Measurements from ENCODE around the gene RASGRF1. TPM values are rescaled to one million over a fixed set of nuclear protein-coding genes. Genes with fewer than 3 reads are reported as not detected.
"Not testable (repeated sequence)": the region's sequence is repeated elsewhere in the genome, so short reads cannot be mapped to it uniquely, and the experiment has no call there.

RASGRF1 gene
- total RNA-seq, 1 donor from 2014 or later: 2.8 TPM

GRCh38 chr15:78928616-78929093 lies 161.9 kb downstream of the RASGRF1 start:
- DNase-seq: no peak

DNA sequence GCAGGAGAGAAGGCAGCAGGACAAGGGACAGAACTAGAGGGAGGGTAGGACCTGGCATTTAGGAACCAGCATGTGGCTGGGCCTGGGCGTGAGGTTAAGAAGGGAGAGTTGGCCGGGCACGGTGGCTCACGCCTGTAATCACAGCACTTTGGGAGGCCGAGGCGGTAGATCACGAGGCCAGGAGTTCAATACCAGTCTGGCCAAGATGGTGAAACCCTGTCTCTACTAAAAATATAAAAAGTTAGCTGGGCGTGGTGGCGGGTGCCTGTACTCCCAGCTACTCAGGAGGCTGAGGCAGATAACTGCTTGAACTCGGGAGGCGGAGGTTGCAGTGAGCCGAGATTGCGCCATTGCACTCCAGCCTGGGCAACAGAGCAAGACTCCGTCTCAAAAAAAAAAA lies 162.4 kb downstream of the RASGRF1 start:
- DNase-seq: not testable (repeated sequence)

DNA sequence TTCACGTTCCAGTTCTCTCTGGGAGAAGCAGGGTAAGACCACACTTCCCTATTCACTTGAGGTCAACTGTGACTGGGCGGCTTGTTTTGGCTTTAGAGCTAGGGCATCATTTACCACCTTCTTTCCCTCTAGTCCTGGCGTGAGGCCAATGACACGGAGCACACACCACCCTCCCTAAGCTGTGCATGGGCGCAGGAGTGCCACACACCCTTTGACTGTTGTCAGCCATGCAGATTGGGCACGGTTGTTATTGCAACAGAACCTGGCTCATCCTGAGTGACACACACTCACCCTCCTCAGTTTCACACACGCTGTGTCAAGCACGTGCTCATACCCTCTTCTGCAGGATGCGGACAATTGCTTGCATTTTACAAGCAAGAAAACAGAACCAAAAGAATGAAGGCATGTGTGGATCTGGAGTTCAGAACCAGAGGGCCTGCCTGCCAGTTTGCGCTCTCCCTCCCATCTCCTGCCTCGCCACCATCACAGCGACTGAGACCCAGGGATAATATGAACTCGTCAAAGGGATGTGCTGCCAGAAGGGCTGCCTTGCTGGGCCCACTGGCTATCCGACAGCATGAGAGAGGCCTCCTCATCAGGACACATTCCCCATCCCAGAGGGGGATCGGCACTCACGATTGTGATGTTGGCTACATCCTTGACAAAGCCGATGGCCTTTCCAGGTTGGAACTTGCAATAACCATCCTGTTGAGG lies 163.3 kb downstream of the RASGRF1 start:
- DNase-seq: no peak

DNA sequence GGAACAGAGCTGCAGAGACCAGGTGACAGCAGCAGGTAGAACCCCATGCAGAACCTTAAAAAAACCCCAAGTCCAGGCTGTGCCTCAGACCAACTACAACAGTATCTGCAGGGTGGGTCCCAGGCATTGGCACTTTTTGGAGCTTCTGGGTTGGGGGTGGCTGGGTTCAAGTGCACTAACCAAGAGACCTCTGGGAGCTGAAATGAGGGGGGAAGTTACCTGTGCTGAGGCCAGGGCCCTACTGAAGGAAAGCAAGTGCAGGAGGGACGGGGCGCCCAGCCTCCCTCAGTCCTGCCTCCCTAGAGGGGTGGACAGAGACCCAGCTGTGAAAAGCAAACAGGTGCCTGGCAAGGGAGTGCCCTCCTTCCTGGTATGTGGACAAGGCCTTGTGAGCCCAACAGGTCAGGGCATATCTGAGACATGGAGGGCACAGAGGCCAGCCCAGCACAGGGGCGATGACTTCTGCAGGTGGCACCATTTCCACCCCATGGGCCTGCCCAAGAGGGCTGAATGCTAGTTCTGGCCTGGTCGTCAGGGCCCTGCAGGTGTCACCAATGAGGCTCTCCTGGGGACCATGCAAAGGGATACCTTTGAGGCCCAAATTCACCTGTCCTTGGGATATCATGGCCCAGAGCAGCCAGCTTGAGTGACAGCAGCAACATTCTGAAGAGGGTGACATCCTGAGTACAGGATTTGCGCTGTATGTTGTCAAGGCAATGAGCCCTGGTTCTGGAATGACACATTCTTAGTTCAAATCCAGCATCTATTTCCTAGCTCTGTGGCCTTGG lies 164.4 kb downstream of the RASGRF1 start:
- no peak for DNase-seq

DNA sequence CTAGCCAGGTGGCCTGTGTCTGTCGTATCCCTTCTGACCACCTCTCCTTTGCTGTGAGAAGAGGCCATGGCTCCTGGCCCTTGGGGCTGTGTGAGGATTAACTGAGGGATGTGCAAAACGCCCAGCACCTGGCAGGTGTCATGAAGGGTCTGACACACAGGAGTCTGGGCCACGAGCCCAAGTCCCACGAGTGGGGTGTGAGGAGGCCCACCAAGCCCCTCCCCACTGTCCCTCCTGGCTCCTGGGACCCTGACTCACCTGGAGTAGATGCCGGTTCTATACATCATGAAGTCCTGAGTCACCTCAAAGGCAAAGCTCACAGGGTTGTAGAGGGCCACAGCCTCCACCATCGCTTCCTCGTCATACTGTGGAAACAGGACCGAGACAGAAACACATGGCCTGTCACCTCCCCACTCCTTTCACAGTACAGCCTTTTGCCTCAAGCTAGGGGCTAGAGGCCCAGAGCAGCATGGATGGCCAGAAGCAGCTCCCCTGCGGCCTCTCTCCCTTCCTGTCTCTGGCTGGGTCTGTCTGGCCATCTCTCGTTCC lies 165.4 kb downstream of the RASGRF1 start:
- DNase-seq: no peak

DNA sequence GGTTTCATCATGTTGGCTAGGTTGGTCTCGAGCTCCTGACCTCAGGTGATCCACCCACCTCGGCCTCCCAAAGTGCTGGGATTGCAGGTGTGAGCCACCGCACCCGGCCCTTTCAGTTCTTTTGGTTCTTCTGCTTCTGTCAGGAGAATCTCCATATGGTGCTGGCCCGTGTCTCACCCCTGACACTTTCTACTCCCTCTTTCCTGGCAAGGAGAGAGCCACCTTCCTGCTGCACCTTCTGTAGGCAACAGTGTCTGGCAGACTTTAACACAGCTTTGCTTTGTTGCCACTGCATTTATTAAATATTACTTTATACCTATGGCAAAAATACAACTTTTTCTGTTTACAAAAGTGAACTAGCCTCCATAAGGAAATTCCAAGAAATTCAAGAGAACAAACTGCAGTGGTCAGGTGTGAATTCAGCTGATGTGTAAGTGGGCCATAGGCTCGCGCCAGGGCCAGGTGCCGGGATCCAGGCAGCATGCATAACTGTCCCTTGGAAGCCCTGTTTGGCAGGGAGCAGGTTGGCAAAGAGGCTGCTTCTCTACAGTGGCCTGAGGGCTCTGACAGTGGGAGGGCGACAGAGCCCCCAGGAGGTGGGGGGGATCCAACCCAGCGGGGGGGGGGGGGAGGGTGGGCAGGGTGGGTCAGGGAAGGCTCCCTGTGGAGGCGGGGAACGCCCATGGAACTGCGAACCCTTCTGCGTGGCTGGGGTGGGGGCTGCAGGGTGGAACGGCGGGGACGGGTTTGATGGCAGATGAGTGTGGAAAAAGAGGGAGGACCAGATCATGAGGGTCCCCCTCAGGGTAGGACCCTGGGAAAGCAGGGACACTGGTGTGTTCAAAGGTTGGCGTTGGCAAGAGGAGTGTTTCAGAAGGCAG lies 166.9 kb downstream of the RASGRF1 start:
- no peak for DNase-seq

DNA sequence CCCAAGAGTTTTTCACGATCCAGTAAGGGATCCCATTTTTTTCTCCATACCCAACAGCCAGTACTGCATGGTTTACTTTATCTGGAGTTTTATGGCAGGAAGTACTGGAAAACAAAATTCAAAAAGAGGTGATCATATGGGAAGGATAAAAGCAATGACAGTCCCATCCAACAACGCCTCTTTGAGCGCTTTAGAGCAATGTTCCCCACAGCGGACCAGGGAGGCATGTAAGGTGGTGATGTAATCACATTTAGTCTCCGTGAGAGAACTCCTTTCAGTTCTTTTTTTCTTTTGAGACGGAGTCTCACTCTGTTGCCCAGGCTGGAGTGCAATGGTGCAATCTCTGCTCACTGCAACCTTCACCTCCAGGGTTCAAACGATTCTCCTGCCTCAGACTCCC lies 167.6 kb downstream of the RASGRF1 start:
- DNase-seq: no peak

DNA sequence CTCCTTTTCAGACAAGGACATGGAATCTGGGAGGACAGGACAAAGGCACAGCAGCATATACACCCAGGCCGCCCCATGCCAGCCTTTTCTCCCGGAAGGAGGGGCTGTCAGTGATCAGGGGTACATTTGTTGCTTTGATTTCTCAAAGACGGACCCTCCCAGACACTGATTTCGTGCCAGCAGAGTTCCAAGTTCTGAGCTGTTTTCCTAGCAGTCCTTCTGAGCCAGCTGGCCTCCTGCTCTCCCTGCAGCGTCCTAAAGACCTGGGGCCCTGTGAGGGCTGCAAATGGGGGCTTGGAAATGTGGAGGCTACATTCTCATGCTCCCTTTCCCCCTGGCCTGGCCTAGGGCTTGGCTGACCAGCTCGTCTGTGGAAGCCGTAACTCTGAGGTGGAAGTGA lies 168.1 kb downstream of the RASGRF1 start:
- DNase-seq: no peak

DNA sequence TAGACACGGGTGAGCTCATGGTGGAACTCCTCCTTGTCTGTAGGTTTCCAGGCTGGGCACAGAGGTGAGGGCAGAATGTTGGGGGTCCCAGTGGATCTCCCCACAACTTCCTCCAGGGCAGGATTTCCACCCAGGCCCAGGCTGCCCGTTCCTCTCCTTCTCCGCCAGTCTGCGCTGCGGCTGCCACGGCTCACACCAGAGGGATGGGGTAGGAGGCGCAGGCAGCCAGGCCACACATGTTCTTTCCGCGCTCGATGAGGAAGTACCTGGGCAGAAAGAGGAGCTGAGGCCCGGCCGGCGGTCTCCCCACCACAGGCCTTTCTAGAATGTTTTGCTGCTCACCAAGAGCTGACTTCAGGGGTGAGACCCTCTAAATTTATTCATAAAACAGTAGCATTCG lies 168.6 kb downstream of the RASGRF1 start:
- DNase-seq: no peak

DNA sequence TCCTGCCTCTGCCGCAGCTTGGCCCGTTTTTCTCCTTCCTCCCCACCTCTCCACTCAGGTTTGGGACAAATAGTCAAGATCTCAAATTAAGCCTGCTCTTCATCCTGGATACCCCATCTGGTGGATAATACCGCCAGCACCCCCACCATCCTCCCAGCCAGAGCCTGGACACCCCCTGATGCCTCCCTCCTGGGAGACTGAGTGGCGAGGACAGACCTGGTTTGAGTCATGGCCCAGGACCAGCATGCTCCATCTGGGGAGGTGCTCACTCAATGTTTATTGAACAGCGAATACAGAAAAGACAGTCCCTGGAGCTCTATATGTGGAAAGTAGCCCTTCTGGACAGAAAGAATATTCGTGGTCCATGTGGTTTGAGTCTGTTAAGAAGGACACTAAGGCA lies 169.1 kb downstream of the RASGRF1 start:
- DNase-seq: no peak

GRCh38 chr15:78917888-78918287 lies 172.7 kb downstream of the RASGRF1 start:
- DNase-seq: no peak

- no peak for DNase-seq
Observed at GRCh38 chr15:78916088-78916487, 174.5 kb downstream of the RASGRF1 start.

DNA sequence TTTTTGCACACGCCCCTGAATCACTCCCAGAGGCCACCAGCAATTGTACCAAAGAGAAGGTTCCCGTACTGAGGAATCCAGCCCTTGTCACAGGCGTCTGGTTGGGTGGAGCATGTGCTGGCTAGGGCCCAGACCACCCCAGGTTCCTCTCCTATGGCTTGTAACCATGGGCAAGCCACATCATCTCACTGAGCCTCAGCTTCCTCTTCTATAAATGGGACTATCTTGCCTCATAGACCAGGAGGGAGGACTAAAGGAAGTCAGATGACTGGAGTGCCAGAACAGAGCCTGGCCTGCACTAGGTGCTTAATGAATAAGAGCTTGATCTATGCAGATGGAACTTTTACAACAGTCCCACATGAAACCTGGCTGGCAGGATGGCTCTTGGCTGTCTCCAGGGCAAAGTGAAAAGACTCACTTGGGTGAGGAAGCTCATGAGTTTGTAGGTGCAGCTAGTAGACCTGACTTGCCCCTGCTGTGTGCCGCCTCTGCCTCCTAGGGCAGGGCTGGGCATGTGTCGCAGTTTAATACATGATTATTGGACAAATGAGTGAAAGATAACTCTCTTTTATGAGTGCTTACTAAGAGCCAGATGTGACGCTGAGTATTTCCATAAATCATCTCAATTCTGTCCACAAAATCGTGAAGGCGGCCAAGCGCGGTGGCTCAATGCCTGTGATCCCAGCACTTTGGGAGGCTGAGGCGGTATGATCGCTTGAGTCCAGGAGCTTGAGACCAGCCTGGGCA lies 175.1 kb downstream of the RASGRF1 start:
- no peak for DNase-seq

DNA sequence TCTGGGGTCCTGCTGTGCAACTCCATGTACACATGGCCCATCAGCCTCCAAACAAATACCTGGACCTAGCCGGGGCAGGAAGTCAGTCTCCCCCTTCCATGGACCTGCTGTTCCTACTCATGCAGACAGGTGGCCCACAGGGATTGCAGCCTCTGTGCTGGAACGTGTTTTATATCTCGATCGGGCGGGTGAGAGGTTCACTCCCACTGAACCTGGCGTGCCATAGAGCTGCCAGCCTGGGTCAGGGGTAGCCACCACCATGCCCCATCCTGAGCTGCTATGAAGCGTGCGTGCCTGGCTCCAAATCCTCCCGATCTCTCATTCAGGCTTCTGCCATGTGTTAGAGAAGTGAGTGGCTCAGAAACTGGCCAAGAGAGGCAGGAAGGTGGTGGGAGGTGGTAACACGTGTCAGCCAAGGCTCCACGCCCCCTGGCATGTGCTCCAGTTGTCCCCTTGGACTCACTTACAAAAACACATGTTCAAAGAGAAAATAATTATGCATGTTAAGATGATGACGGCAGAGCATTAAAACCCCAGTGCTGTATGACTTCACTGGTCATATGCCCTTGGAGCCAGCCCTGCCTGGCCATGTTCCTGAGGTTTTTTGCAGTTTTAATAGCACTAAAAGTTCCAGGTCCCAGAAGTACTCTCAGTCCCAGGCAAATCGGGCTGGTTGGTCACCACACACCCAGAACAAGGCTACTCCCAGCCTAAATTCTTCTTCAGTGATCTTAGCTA lies 176.4 kb downstream of the RASGRF1 start:
- no peak for DNase-seq

DNA sequence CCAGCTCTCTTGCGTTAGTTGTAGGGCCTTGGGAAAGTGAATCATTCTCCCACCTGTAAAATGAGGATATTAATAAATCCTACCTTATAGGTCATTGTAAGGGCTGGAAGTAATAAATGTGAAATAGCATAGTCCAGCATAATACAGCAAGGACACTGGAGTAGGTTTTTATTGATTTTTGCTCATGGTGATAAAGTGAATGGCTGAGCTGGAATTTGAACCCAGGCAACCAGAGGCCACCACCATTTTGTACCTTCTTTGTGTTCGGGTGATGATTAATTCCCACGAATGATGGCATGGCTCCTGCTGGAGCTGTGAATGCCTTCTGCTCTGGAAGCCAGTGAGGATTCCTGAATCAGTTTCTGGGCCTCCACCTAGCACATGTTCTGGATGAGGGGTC lies 177.6 kb downstream of the RASGRF1 start:
- DNase-seq: no peak

DNA sequence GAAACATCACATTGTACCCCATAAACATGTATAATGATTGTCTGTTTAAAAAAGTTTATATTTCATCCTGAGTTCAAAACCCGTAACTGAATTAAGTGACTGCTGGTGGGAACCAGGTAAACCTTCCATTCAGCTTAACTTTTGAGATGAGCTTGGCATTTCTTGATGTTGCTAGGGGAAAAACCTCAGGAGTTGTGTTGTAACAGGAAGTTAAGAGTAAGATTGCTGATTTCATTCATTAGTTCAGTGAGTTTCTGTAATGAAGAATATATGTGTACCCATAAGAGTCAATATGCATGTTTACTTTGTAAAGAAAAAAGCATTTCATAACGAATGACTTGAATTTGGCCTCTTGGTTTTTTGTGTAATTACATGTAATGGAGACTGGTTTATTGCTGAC lies 178.3 kb downstream of the RASGRF1 start:
- no peak for DNase-seq

- no peak for DNase-seq
Observed at GRCh38 chr15:78910271-78910670, 180.3 kb downstream of the RASGRF1 start.

Measured in occipital lobe (tissue), 2 donors.